CD4-positive, alpha-beta T cell treated with Interleukin-12 subunit alpha and Interleukin-12 subunit beta, for 1 hour (primary cell): ENCODE results near the gene PPP1R16B.

ENCODE experiments used
- DNase-seq: peaks from one replicate; pipeline ENCODE4 v3.0.0-alpha.2; 2020

PPP1R16B gene

DNA sequence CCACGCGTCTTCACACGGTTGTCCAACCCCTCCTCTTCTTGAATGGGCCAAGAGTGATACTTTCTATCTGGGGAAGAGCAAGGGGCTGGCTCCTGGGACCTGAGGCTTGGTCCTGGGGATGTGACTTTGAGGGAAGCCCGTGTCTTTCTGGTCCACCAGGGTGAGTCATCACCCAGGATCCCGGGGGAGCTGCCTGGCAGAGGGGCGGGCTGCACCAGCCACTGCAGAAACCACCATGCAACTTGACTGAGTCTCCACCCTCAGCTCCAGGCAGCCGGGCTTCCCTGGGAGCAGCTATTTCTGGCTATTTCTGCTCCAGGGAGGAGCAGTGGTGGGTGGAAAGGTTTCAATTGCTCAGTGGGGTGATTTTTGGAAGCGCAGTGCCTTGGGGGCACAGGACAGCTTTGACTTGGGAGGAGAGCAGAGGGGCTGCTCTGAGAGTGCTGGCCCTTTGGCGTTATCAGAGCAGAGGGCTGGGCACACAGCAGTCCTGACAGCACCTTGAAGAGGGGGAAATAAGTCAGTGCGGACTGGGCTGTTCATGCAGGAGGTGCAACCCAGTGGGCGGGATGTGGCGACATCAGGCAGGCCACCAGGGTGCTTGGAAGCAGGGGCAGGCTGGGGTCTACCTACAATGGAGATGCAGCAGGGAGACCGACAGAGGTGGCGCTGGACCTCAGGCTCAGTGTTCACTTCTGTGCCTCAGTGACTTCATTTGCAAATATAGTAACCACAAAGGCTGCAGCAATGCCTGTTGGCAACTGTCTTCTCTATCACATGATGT, 75.6 kb downstream of the PPP1R16B start:
- no peak for DNase-seq

DNA sequence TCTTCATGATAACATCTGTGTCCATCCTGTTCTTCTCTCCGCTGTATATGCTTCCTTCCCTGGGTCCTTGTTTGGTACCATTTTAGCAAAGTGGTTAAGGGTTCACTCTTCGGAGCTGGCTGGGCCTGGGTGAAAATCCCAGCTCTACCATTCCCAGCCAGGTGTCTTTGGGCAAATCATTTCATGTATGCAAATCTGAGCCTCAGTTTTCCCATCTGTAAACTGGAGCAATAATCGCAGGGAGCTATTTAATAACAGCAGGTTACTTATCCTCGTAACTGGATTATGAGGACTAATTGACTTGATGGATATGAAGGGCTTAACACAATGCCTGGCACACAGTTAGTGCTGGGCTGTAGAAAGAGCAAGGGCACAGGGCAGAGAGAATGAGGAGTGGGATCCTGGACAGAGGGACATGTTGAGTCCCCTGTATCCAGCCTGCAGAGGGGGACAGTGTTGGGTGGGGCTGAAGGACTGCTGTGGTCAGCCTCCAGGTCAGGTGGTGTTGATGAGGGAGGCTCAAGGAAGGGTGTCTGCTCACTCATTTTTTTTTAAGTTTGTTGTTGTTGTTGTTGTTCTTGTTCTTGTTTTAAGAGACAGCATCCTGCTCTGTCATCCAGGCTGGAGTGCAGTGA, 76.4 kb downstream of the PPP1R16B start:
- no peak for DNase-seq

DNA sequence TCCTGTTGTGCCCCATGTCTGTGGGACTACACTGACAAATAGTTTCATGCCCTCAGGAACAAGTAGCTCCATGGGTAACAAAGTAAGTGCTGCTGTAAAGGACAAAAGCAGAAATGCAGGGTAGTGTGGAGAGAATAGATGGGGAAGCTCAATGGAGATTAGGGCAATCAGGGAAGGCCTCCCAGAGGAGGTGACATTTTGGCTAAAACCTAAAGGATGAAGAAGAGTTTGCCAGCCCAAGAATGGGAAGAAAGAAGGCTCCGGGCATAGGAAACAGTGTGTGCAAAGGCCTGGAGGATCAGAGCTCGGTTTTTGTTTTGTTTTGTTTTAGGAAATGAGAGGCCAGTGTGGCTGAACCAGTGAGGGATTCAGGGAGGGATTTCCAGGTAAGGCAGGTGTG, 77.1 kb downstream of the PPP1R16B start:
- no peak for DNase-seq

DNA sequence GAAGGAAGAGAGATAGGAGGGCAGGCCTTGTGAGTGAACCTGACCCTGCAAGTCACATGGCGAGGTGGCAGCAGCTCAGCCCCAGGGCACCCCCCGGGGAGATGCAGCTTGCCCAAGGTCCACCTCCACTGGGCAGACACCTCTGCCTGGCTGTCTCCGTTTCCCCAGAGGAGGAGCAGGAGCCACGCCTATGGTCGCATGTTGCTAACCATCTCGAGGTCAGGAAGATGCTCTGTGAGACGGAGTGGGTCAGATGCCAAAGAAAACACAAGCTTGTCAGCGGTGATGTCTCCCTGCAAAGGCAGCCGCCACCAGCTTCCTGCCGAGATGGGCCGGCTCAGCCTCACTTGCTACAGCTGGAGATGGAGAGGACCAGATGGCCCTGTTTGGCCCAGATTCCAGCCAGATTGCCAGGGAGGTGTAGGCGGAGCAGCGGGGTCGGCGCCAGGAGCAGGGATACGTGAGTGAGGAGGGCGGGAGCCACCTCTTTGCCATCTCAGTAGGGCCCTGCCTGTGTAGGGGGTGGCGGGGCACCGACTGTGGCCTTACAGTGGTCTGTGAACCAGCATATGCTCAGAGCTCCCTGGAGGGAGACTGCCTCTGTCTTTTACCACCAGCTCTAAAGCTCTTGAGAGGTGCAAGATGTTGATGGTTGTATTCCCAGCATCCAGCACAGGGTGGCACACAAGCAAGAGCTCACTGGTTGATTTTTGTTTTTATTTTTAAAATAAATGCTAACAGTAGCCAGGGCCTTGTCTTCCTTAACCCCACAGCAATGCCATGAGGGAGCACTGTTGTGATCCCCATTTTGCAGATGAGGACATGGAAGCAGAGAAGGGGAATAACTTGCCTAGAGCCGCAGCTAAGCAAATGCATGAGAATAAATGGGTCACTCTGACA, 77.8 kb downstream of the PPP1R16B start:
- no peak for DNase-seq

DNA sequence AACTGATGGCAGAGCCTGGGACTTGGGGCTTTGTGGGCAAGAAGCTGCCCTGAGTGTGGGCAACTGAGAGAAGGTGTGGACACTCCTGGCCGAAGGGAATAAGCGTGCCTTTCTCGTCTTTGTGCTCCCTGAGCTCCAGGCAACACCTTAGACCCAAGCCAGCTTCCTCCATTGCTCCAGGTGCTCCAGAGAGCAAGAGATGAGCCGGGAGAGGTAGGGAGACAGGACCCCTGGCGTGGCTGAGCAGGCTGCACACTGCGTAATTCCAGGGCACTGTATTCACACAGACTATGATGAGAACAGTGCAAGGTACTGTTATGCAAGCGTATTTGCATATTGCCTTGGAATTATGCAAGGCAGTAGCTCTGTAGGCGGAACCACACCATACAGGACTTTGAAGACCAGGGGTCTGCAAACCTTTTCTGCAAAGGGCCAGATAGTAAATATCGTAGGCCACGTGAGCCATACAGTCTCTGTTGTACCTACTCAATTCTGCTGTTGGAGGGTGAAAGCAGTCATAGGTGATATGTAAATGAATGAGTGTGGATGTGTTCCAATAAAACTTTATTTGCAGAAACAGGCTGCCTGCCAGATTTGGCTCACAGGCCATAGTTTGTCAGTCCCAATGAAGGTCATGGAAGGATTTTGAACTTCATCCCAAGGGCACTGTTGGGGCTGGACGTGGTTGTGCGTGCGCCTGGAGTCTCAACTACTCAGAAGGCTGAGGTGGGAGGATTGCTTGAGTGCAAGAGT, 78.7 kb downstream of the PPP1R16B start:
- DNase-seq, result no peak

DNA sequence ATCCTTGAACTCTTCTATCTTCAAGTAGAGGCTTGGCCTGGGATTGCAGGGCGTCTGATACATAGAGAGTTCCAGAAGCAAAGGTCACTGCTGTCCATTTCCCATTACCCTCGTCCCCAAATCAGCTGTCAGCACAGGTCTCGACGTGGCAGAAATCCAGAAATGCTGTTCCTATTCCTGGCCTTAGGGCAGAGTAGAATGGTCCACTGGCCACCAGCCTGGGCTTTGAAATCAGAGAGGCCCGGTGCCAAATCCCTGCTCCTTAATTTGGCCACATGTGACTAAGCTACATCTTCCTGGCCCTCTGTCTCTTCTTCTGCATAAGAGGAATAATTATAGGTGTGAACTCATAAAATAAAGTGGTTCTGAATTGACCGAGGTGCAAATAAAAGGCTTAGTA, 79.9 kb downstream of the PPP1R16B start:
- no peak for DNase-seq

DNA sequence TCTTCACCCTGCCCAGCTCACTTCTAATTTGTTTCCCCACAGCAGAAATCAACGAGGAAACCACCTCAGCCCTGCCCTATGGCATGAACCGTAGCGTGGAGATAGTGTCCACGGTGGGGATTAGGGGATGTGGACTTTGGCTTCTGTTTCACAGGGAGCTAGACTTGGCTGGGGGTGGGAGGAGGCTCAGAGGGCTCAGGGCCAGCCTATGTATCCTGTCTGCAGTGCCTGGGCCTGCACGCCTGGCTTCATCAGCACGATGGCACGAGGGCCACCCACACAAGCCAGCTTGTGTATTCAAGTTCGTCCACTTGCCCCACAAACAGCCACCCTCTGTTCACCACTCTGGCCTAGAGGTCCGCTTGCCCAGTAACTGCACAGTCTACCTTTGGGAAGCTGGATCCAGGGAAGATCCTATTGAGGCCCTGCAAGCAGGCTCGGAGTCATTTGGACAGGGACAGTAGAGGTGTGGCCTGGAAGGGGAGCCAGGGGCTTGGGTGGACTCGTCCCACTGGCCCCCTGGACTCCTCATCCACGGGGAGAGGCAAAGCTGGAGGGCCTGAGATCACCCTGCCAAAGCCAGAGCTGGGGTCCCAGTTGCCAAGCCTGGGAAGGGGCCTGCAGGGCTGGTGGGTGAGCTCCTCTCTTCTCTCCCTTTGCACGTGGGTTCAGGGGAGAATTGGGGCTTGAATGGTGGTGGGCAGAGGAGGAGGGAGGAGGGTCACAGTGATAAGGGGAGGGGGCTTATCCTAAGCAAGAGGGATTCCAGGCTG, 82.7 kb downstream of the PPP1R16B start:
- DNase-seq, result no peak

DNA sequence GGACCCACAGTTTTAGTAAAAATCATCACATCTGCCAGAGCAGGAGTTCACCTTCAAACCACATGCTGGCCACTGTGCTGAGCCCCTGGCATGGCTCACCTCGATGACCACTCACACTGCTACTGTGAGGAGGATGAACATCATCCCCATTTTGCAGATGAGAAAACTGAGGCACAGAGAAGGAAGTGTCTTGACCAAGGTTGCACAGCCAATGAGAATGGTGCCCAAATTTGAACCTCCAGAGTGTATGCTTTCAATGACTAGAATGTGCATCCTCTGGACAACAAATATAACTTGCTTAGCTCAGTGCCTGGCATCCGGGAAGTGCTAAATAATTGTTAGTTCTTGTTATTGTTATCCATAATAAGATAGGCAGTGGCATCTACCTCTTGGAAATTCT, 83.6 kb downstream of the PPP1R16B start:
- DNase-seq, result no peak

DNA sequence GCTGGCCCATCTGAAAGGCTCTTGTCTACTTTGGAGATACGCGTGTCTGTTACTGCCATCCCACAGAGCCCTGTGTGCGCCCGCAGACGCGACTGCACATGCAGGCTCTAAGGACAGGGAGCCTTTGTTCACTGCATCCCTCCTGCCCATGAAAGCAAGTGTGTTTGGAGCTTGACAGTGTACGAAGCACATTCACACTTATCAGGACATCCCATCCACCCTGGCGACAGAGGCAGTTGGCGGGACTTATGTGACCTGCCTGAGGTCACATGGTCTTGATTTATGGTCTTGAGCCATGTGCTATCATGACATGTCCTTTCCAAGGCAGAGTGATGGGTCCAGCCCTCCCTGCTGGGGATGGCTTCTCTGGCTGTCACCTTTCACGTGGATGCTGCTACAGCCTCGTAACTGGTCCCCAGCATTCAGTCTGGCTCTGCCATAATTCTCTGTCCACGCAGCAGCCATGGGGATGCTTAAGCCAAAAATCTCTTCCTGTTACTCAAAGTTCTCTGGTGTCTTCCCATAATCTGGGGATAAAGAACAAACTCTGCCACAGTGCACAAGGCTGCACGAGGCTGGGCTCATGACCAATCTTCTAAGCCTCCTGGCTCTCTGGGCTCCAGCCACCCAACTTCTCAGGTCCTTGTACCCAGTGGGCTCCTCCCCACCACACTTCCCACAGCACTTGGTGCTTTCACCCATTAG, 84.4 kb downstream of the PPP1R16B start:
- DNase-seq, result no peak

DNA sequence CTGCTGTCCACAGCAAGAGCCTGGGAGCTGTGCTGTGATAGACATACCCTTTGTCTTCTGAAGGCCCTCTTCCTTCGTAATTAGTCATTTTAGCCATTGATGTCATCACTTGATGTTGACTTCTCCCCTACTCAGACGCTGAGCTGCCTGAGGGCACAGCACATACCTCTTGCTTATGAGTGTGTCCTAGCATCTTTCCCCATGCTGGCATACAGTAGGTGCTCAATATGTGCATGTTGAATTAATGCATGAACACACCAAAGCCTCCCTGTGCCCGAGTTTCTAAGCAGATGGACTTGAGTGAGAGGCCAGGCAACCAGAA, 85.0 kb downstream of the PPP1R16B start:
- DNase-seq, result no peak

DNA sequence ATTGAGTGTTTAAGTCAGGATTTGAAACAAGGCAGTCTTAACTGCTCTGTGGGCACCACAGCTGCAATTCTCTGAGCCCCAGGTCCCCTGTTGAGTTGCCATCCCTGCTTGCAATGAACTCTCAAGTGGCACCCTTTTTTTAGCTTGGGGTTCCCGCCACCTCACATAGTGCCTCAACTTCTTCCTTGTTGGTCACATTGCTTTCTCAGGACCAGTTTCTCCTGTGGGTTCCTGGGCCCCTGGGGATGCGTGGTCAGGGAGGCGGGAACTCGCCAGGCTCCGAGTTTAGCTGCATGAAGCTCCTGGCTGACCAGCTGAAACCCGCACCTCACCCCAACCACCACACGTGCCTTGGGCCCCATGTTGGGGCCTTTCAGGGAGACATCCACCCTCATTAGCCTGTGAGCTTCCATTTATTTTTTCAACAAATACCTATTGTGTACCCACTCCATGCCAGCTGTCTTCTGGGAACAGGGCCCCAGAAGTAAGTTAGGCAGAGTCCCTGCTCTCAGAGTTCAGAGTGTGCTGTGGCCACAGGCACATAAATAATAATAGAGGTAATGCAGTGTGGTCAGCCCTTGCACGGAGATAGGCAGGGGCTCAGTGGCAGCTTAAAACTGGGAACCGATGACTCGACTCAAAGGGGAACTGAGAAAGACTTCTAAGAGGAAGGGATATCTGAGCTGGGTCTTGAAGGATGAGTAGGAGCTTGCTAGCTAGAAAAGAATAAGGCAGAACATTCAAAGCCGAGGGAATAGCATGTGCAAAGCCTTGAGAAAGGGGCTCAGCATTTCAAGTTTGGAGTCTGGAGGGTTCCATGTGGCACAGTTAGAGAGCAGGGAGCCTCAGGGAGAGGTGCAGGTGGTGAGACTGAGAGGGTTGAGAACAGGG, 86.8 kb downstream of the PPP1R16B start:
- DNase-seq, result no peak

DNA sequence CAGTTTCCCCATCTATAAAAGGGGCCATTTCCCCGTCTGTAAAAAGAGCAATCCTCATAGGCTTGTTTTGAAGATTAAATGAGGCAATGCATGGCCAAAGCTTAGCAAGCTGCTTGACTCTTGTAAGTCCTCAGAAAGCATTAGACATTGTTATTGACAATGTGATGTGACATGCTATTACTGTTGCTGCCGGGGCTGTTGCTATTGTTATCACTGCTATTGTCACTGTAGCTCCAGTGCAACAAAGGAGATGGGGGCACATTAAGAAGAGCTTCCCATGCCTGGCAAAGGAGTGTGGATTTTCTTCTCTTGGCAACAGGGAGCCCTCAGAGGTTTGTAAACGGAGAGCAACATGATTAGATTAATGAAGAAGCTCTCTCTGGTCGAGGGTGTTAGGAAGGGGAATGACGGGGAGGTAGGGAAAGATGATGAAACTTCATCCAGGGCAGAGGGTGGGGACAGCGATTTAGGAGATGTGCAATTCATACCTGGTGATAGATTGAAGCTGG, 87.6 kb downstream of the PPP1R16B start:
- no peak for DNase-seq

DNA sequence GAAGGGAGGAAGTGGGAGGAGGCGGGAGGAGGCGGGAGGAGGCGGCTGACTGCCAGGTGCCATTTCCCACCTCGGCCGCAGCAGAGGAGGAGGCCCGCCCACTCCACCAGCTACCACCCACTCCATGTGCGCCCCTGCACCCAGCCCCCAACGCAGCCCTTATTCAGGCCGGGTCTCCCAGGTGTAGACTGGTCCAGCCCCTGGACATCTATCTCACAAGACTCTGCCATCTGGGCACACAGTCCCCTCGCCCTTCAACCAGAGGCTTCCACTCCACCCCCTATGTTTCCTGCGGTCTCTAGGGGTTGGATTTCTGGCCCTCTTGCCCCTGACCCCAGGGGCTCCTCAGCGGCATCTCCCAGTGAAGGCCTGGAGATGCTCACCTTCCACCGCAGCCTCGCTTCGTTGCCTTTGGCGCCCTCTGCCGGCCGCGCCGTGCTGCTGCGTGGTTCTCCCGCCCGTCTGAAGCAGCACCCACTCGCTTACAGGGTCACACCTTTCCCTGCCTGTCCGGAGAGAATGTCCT, 88.1 kb downstream of the PPP1R16B start:
- DNase-seq, result peak; percentile 85

DNA sequence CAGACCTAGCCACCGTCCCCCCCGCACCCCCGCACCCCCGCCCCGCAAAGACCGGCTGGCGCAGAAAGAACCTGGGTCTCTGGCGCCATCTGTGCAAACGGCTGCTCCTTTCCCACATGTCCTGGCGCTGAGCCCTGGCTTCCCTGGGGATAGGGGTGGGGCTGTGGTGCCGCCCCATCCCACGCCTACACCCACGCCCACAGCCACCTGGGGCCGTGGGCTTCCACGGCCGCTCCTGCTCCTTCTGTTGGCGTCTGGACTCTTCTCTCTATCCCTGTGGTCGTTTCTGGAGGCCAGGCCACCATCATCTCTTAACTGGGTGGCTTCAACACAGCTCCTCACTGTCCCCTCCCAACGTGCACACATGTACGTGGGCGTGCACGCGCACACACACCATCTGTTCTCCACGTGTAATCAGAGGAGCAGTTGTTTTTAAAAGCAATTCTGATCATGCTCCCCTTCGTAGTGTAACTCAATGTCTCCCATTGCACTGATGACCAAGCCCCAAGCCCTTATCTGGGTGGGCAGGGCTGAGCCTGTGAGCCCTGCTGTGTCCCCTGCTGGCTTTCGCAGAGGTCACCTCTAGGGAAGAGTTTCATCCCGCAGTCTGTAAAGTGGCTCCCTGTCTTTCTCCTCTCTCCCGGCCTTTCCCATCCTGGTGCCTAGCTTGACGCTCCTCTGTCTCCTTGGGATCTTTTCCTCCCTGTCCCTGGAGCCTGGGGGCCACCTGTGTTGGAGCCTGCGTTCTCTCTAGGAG, 88.8 kb downstream of the PPP1R16B start:
- no peak for DNase-seq

DNA sequence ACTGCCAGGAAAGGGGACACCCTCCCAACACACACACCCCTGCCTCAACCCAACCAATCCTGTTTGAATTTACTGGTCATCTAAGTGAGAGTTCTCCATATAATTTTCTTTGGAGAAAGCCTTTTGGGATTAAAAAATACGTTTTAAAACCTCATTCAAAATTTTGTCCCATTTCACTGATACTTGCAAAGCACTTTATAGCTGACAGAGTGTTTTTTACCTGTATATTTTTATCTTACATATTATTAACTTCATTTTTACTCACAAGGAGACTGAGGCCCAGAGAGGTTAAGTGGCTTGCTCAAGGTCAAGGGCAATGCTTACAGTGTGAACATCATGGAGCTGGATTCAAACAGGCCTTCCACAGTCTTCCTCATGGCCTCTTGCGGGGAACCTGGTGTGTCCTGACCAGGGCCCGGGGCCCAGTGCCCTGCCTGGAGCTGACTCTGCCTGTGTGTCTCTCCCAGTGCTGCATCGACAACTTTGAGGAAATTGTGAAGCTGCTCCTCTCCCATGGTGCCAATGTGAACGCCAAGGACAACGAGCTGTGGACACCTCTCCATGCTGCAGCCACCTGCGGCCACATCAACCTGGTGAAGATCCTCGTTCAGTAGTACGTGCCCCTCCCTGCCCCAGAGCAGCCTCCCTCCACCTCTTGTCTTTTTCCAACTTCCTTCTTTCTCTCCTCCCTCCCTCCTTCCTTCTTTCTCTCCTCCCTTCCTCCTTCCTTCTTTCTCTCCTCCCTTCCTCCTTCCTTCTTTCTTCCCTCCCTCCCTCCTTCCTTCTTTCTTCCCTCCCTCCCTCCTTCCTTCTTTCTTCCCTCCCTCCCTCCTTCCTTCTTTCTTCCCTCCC, 89.8 kb downstream of the PPP1R16B start:
- DNase-seq, result no peak

DNA sequence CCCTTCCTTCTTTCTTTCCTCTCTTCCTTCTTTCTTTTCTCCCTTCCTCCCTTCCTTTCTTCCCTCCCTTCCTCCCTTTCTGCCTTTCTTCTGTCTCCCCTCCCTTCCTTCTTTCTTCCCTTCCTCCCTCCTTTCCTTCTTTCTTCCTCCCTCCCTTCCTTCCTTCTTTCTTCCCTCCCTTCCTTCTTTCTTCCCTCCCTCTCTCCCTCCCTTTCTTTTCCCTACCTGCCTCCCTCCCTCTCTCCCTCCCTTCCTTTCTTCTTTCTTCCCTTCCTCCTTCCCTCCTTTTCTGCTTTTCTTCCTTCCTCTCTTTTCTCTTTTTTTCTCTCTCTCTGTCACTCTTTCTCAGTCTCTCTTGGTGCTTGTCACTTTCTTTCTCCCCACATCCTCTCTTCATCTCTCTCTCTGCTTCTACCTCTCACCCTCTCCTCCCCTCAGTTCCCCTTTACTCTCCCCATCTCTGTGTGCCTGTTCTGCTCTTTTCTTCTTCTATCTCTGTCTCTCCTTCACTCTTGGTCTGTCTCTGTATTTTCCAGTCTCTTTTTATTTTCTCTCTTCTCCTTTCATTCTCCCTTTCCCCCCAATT, 90.6 kb downstream of the PPP1R16B start:
- DNase-seq, result no peak

DNA sequence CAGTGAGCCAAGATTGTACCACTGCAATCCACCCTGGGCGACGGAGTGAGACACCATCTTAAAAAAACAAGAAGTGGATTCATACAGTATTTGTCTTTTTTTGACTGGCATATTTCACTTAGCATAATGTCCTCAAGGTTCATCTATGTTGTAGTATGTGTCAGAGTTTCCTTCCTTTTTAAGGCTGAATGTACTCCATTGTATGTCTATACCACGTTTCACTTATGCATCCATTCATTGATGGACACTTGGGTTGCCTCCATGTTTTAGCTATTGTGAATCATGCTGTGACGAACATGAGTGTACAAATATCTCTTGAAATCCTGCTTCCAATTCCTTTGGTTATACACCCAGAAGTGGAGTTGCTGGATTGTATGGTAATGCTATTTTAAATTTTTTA, 91.8 kb downstream of the PPP1R16B start:
- DNase-seq, result no peak

DNA sequence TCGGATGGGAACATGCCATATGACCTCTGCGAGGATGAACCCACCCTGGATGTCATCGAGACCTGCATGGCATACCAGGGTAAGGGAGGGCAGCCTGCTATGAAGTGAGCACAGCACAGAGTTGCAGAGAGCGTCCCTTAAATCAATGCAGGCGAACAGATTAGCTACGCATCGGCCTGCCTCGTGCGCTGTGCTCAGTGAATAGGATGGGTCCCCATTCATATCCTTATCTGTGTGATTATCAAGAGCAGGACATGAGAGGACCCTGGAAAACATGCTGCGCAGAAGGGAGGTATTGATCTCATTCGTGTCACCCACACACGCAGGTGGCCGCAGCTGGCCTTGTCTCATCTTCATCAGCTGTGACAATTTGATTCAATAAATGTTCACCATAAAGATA, 95.1 kb downstream of the PPP1R16B start:
- DNase-seq, result no peak
